Right lobe of liver (tissue), 4 donors: Measurements from ENCODE around the gene CCL3.

Experiments
- CTCF ChIP-seq, 4 donors: fragments of 200-600 bp in 3 of 4; fragments of 450-650 bp in 1 of 4; IDR thresholded peaks; one replicate each; pipeline versions ENCODE4 v1.5.1 to v1.8.0; 2016 to 2022; ENCODE audit warnings: antibody characterized with exemption in 4 of 4, mild to moderate bottlenecking in 2 of 4
- POLR2A ChIP-seq: fragments of 450-650 bp; IDR thresholded peaks from one replicate; pipeline ENCODE4 v1.6.1; 2017; ENCODE audit warnings: antibody characterized with exemption, mild to moderate bottlenecking
- donor health status: DM: no; HTN: no; CAD: no.
- donor health status: DM: no; HTN: no; CAD: no.
- donor health status: DM: no; HTN: yes; CAD: no.

GRCh38 chr17:36060816-36061215 is 29.1 kb downstream of the CCL3 start:
- TF ChIP-seq CTCF (IDR thresholded peaks at IDR 0.05) (no peak), POLR2A (no peak)
